Endothelial cell of umbilical vein (primary cell): ENCODE results near the gene IP6K1. TPM values are rescaled to one million over a fixed set of nuclear protein-coding genes. Genes with fewer than 3 reads are reported as not detected.
A peak's percentile ranks its signal among the peaks of the same experiment; 100 is the strongest.

Experiments
- BruUV-seq: library from RNA; stranded (reverse); fragments of 400-500 nt; replicated peaks from 2 replicates; lab custom pipeline; 2021; lab: Mats Ljungman, UMichigan
- CTCF ChIA-PET: fragments of 300-600, 350-600 bp; sonication (Branson Sonifier 250); formaldehyde crosslinking; loops from one replicate; lab custom pipeline; 2021; ENCODE audit warnings: antibody characterized with exemption, inconsistent platforms; lab: Charles Lee
- POLR2A ChIA-PET: fragments of 300-600, 350-600 bp; sonication (Branson Sonifier 250); formaldehyde crosslinking; loops from one replicate; lab custom pipeline; 2021; ENCODE audit warnings: antibody characterized with exemption, inconsistent platforms; lab: Charles Lee
- DNase-seq: peaks from one replicate; pipeline ENCODE4 v3.0.0-alpha.2; 2011; ENCODE audit warnings: low read depth, low spot score
- FAIRE-seq: peaks from 2 replicates; lab custom pipeline; 2011; peaks lifted over from hg19 to GRCh38; lab: Jason Lieb, UNC
- H2AFZ ChIP-seq: 2 replicates; pipeline ENCODE4 v1.6.0; 2012; ENCODE audit warnings: low read depth, low read length, control low read depth, inconsistent platforms
- H3K27ac ChIP-seq: 2 replicates; pipeline ENCODE4 v1.5.1; 2011; ENCODE audit warnings: low read depth, mild to moderate bottlenecking, control low read depth, low read length, moderate library complexity; ENCODE audit not compliant: insufficient read depth
- H3K27me3 ChIP-seq, 2 experiments: 2 replicates each; pipeline versions ENCODE4 v1.6.0 to v1.6.1; 2011; ENCODE audit warnings: low read length in 2 of 2, mixed read lengths in 1 of 2; ENCODE audit not compliant: control insufficient read depth in 2 of 2, insufficient read depth in 2 of 2
- H3K36me3 ChIP-seq, 2 experiments: 2 replicates in 1 of 2; 3 replicates in 1 of 2; pipeline ENCODE4 v1.5.1; 2011; ENCODE audit warnings: low read length in 2 of 2, mild to moderate bottlenecking in 1 of 2, moderate library complexity in 1 of 2; ENCODE audit not compliant: control insufficient read depth in 2 of 2, insufficient read depth in 2 of 2; ENCODE audit errors: extremely low read depth in 1 of 2
- H3K4me1 ChIP-seq: 3 replicates; pipeline ENCODE4 v1.5.1; 2011; ENCODE audit warnings: mild to moderate bottlenecking, low read length; ENCODE audit not compliant: control insufficient read depth, insufficient read depth; ENCODE audit errors: extremely low read depth
- H3K4me2 ChIP-seq: 2 replicates; pipeline ENCODE4 v1.6.1; 2011; ENCODE audit warnings: low read length, control low read depth, mixed read lengths; ENCODE audit not compliant: insufficient read depth
- H3K4me3 ChIP-seq, 3 experiments: fragments of 200-600 bp in 1 of 3; sonication (generic), shearing (Covaris generic) in 1 of 3; replicated peaks in 1 of 3; 2 replicates each; pipeline ENCODE4 v1.5.1; 2011 to 2016; ENCODE audit warnings: control low read depth in 3 of 3, low read length in 3 of 3, mild to moderate bottlenecking in 2 of 3, inconsistent platforms in 1 of 3, low read depth in 1 of 3, moderate library complexity in 1 of 3; ENCODE audit not compliant: insufficient read depth in 1 of 3
- H3K79me2 ChIP-seq: 2 replicates; pipeline ENCODE4 v1.6.0; 2012; ENCODE audit warnings: low read length, inconsistent platforms; ENCODE audit not compliant: control insufficient read depth, insufficient read depth
- H3K9ac ChIP-seq: replicated peaks from 2 replicates; pipeline ENCODE3; 2011; ENCODE audit warnings: low read length, control low read depth; ENCODE audit not compliant: insufficient read depth; ENCODE audit errors: extremely low read depth
- H3K9me1 ChIP-seq: replicated peaks from 3 replicates; pipeline ENCODE4 v1.6.0; 2011; ENCODE audit warnings: mild to moderate bottlenecking, low read length; ENCODE audit not compliant: control insufficient read depth, insufficient read depth; ENCODE audit errors: extremely low read depth
- H3K9me3 ChIP-seq: replicated peaks from 2 replicates; pipeline ENCODE4 v1.5.1; 2012; ENCODE audit warnings: low read length, inconsistent platforms; ENCODE audit not compliant: control insufficient read depth, insufficient read depth
- H4K20me1 ChIP-seq: replicated peaks from 2 replicates; pipeline ENCODE3; 2011; ENCODE audit warnings: mild to moderate bottlenecking, low read length; ENCODE audit not compliant: control insufficient read depth, insufficient read depth; ENCODE audit errors: extremely low read depth
- EZH2 ChIP-seq: IDR thresholded peaks from 2 replicates; pipeline ENCODE4 v1.6.1; 2012; ENCODE audit warnings: borderline replicate concordance, low read depth, mild to moderate bottlenecking, moderate library complexity, low read length, inconsistent platforms; ENCODE audit not compliant: severe bottlenecking
- FOS ChIP-seq: IDR thresholded peaks from 2 replicates; pipeline ENCODE4 v1.6.1; 2011; ENCODE audit warnings: mild to moderate bottlenecking, low read length, moderate library complexity, borderline replicate concordance; ENCODE audit not compliant: insufficient read depth
- GATA2 ChIP-seq: IDR thresholded peaks from 2 replicates; pipeline ENCODE4 v1.7.0; 2011; ENCODE audit warnings: low read depth, mild to moderate bottlenecking, moderate library complexity, mixed read lengths, low read length; ENCODE audit not compliant: insufficient read length, insufficient read depth
- JUN ChIP-seq: IDR thresholded peaks from 2 replicates; pipeline ENCODE4 v1.6.1; 2011; ENCODE audit warnings: borderline replicate concordance, low read depth; ENCODE audit not compliant: insufficient read length, insufficient read depth
- MYC ChIP-seq: IDR thresholded peaks from one replicate; pipeline ENCODE4 v1.6.1; 2011; ENCODE audit warnings: mild to moderate bottlenecking, low read depth, low read length
- POLR2A ChIP-seq: IDR thresholded peaks from 2 replicates; pipeline ENCODE4 v1.6.1; 2012; ENCODE audit warnings: low read depth, mild to moderate bottlenecking, control low read depth, low read length
- POLR2AphosphoS5 ChIP-seq: IDR thresholded peaks from 2 replicates; pipeline ENCODE4 v1.6.1; 2012; ENCODE audit warnings: low read depth, mild to moderate bottlenecking, control low read depth, low read length, moderate library complexity; ENCODE audit not compliant: insufficient read depth
- dilution Hi-C: fragments of 300-500 bp; cut with MboI; formaldehyde crosslinking; loops from one replicate; pipeline ENCODE4 v1.15.0; 2019; ENCODE audit warnings: low sequenced_read_pairs; ENCODE audit not compliant: extremely low pct_ligation_motif_present
- intact Hi-C: fragments of 100-400 bp; cut with micrococcal nuclease; formaldehyde crosslinking; loops from one replicate; pipeline ENCODE4 v1.10.0; 2022
- polyA plus RNA-seq, 4 experiments: library from polyadenylated mRNA; depleted of rRNA in 3 of 4; stranded (reverse) in 3 of 4; unstranded in 1 of 4; fragments of >200 nt; gene quantifications; 2 replicates each; pipeline versions ENCODE4 v1.2.1 to v1.2.3, GENCODE V29; 2011 to 2012; ENCODE audit warnings: missing spikeins in 1 of 4
- total RNA-seq: library from RNA; stranded (reverse); gene quantifications from 2 replicates; pipeline ENCODE4 v1.2.3, GENCODE V29; 2021
- TF ChIP-seq, protein P1 (sequence below): IDR thresholded peaks from 2 replicates; pipeline ENCODE4 v1.6.1; 2011; ENCODE audit not compliant: insufficient read depth, insufficient read length
- TF ChIP-seq, protein P2 (sequence below), 2 donors: IDR thresholded peaks; 1 replicate in 1 of 2; 2 replicates in 1 of 2; pipeline ENCODE4 v1.5.1; 2011; ENCODE audit warnings: low read length in 2 of 2, mild to moderate bottlenecking in 2 of 2, moderate library complexity in 2 of 2, control low read depth in 1 of 2, inconsistent platforms in 1 of 2, low read depth in 1 of 2; ENCODE audit not compliant: insufficient read depth in 1 of 2; ENCODE audit errors: extremely low read depth in 1 of 2

IP6K1 gene
- total and polyA plus RNA-seq, 2 donors (not counting 3 experiments of a cell fraction or from before 2014, with no cell fraction given), result 42.7 to 60.8 TPM

DNA sequence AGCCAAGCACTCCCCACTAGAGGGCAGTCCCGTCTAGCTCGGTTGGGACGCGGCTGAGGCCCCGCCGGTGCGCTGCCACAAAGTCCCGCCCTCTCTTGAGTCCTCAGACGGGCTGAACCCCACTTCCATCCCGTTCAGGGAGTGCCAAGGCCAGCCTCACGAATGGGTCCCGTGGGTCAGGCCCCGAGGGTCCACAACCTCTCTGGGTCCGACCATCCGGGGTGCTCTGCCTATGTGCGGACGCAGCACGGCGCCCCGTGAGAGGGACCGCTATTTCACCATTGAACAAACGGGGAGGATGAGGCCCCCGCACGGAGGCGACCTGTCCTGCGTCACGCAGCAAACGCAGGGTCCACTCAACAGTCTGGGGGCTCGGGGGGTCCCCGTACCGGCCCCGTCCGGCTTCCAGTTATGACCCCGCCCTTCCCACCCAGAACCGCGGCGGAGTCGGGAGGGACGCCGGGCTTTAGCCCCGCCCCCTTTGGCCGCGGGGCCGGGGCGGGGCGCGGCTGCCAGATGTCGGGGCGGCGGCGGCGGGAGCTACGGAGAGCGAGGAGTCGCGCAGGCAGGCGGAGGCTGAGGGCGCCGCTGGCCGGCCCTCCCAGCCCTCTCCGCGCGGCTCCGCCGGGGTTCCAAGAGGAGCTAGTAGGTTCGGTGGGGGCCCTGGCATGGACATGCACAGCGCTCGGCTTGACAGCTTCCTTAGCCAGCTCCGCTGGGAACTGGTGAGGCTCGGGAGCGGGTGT, 16.6 kb upstream of the IP6K1 start, which contains the start of gene INKA1:
Gene INKA1, plus strand, starts transcription at position 543 of the 746 bp plus-strand sequence. Its CDS starts 132 bp downstream, at position 675.
- H3K9ac ChIP-seq, result peak within 1 kb of the TSS; percentile 64
- dilution Hi-C loops, result no loop called here

More for the DNA sequence above, 16.6 kb upstream of the IP6K1 start, which contains the start of gene INKA1:
- CTCF ChIA-PET, result interaction anchor here (0.6 to 12.4 kb wide), 26 partner anchors 10 to 263 kb away, joined by 3 to 545 read pairs (median 6); partner anchors contain the start of genes AMIGO3, IP6K1, MON1A and RBM6
- TF ChIP-seq, protein P1, sequence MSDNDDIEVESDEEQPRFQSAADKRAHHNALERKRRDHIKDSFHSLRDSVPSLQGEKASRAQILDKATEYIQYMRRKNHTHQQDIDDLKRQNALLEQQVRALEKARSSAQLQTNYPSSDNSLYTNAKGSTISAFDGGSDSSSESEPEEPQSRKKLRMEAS, result no peak
- TF ChIP-seq JUN (no peak), GATA2 (no peak), POLR2AphosphoS5 (peak; percentile 64), POLR2A (peak; percentile 51), MYC (no peak), EZH2 (no peak), FOS (no peak)
- TF ChIP-seq, protein P2, sequence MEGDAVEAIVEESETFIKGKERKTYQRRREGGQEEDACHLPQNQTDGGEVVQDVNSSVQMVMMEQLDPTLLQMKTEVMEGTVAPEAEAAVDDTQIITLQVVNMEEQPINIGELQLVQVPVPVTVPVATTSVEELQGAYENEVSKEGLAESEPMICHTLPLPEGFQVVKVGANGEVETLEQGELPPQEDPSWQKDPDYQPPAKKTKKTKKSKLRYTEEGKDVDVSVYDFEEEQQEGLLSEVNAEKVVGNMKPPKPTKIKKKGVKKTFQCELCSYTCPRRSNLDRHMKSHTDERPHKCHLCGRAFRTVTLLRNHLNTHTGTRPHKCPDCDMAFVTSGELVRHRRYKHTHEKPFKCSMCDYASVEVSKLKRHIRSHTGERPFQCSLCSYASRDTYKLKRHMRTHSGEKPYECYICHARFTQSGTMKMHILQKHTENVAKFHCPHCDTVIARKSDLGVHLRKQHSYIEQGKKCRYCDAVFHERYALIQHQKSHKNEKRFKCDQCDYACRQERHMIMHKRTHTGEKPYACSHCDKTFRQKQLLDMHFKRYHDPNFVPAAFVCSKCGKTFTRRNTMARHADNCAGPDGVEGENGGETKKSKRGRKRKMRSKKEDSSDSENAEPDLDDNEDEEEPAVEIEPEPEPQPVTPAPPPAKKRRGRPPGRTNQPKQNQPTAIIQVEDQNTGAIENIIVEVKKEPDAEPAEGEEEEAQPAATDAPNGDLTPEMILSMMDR (IDR thresholded peaks at IDR 0.05; ENCODE audit: extremely low read depth in 1 of 2, insufficient read depth in 1 of 2, low read depth in 1 of 2, low read length in 2 of 2), result peak; percentile 86 to 95
- Histone ChIP-seq H3K9me1 (no peaks in the 10 kb centered on the region), H3K27ac (peak within 1 kb of the TSS; percentile 56), H4K20me1 (no peaks in the 10 kb centered on the region), H3K36me3 (peaks cover 0 to 2% of the 10 kb centered on the region in 2 experiments), H2AFZ (peak within 1 kb of the TSS; percentile 99), H3K9me3 (no peaks in the 10 kb centered on the region), H3K4me2 (peak within 1 kb of the TSS; percentile 83), H3K4me3 (peak within 1 kb of the TSS; percentile 68 to 86 (median 76)), H3K27me3 (no peaks in the 10 kb centered on the region), H3K79me2 (no peaks in the 10 kb centered on the region), H3K4me1 (peaks cover 39% of the 10 kb centered on the region)
- peak; percentile 87 for DNase-seq
- FAIRE-seq, result peak; percentile 38
- intact Hi-C loops, result loop anchor here (1.0 to 5.0 kb wide), 7 partner anchors 17 to 284 kb away; partner anchors contain the start of genes AMIGO3, IP6K1 and RBM5
- POLR2A ChIA-PET, result interaction anchor here (0.5 to 1.8 kb wide), 4 partner anchors 10 to 131 kb away, joined by 3 to 15 read pairs (median 8); partner anchors contain the start of gene UBA7
- BruUV-seq, result no TSS peak
